Cardiac muscle cell (in vitro differentiated cells and primary cell): ENCODE results near the gene P2RX6. TPM values are rescaled to one million over a fixed set of nuclear protein-coding genes. Genes with fewer than 3 reads are reported as not detected.

Experiments
- DNase-seq, 2 donors: peaks; one replicate each; pipeline versions ENCODE4 v3.0.0 to v3.0.0-alpha.2; 2010 to 2017; ENCODE audit warnings: low read depth in 1 of 2, low spot score in 1 of 2
- H3K27ac ChIP-seq: fragments of 200-600 bp; sonication (generic); 2 replicates; pipeline ENCODE4 v1.5.1; 2016
- H3K27me3 ChIP-seq: fragments of 200-600 bp; sonication (generic); 2 replicates; pipeline ENCODE4 v1.6.0; 2016; ENCODE audit warnings: control low read depth
- H3K36me3 ChIP-seq: fragments of 200-600 bp; sonication (generic); 2 replicates; pipeline ENCODE4 v1.5.1; 2016; ENCODE audit warnings: control low read depth
- H3K4me1 ChIP-seq: fragments of 200-600 bp; sonication (generic); 2 replicates; pipeline ENCODE4 v1.8.1; 2017; ENCODE audit warnings: low read depth, mild to moderate bottlenecking, mixed run types
- H3K4me3 ChIP-seq: fragments of 200-600 bp; sonication (generic); 2 replicates; pipeline ENCODE4 v1.5.1; 2016; ENCODE audit warnings: mild to moderate bottlenecking
- H3K9me3 ChIP-seq: fragments of 200-600 bp; sonication (generic); 2 replicates; pipeline ENCODE4 v1.5.1; 2017; ENCODE audit warnings: low read depth, mild to moderate bottlenecking, control low read depth
- CTCF ChIP-seq: IDR thresholded peaks from 2 replicates; pipeline ENCODE4 v1.5.1; 2012; ENCODE audit warnings: low read depth, mild to moderate bottlenecking, low read length
- polyA plus RNA-seq: library from polyadenylated mRNA; unstranded; fragments of >200 nt; fragmentation: Nextera tagmentation; extraction: Ambion mirVana; gene quantifications from 2 replicates; pipeline ENCODE4 v1.2.1, GENCODE V29; 2016
- total RNA-seq: library from RNA; depleted of rRNA; stranded (reverse); fragments of >200 nt; gene quantifications from 2 replicates; pipeline ENCODE4 v1.2.3, GENCODE V29; 2016

P2RX6 gene
- total and polyA plus RNA-seq, 2 experiments from 2014 or later, result 8.6 to 8.9 TPM

GRCh38 chr22:21029486-21030025, 14.6 kb downstream of the P2RX6 start:
- TF ChIP-seq CTCF, result no peak
- DNase-seq, result no peak
- no peaks in the 10 kb centered on the region for H3K9me3 ChIP-seq
- peaks cover 20% of the 10 kb centered on the region for H3K27me3 ChIP-seq
- H3K4me1 ChIP-seq, result peaks cover 8% of the 10 kb centered on the region
- H3K36me3 ChIP-seq, result no peaks in the 10 kb centered on the region
- no peak overlapping the region for H3K4me3 ChIP-seq
- H3K27ac ChIP-seq, result no peak overlapping the region

GRCh38 chr22:21030032-21030431, 15.1 kb downstream of the P2RX6 start:
- Histone ChIP-seq H3K9me3 (no peaks in the 10 kb centered on the region), H3K27ac (no peak overlapping the region), H3K27me3 (peaks cover 23% of the 10 kb centered on the region), H3K36me3 (no peaks in the 10 kb centered on the region), H3K4me1 (peaks cover 8% of the 10 kb centered on the region), H3K4me3 (no peak overlapping the region)
- no peak for DNase-seq
- TF ChIP-seq CTCF, result no peak

GRCh38 chr22:21030621-21031544, 15.9 kb downstream of the P2RX6 start:
- H3K27ac ChIP-seq, result no peak overlapping the region
- TF ChIP-seq CTCF, result no peak
- peaks cover 8% of the 10 kb centered on the region for H3K4me1 ChIP-seq
- no peak for DNase-seq
- no peaks in the 10 kb centered on the region for H3K9me3 ChIP-seq
- H3K36me3 ChIP-seq, result no peaks in the 10 kb centered on the region
- no peak overlapping the region for H3K4me3 ChIP-seq
- peaks cover 23% of the 10 kb centered on the region for H3K27me3 ChIP-seq

DNA sequence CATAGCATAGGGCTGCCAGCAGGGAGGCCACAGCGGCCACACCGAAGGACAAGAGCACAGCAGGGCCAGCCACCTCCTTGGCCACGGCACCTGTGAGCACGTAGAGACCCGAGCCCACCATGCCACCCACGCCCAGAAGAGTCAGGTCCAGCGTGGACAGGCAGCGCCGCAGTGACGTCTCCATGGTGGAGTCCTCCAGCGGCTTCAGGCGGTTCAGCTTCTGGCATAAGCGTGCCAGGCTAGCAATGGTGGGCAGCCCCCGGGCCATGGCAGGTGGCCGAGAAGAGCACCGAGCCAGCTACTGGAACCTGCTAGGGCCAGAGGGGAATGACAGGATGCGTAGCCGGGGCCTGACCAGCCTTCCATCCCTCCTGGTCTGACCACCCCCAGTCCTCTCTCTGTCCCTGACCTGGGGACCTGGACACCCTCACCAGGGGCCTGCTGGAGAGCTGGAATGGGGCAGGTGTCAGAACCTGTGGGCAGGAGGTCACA, 16.6 kb downstream of the P2RX6 start:
- no peak for DNase-seq
- Histone ChIP-seq H3K4me3 (no peak overlapping the region), H3K27ac (no peak overlapping the region), H3K4me1 (peaks cover 8% of the 10 kb centered on the region), H3K27me3 (peaks cover 23% of the 10 kb centered on the region), H3K36me3 (no peaks in the 10 kb centered on the region), H3K9me3 (no peaks in the 10 kb centered on the region)
- TF ChIP-seq CTCF, result no peak

DNA sequence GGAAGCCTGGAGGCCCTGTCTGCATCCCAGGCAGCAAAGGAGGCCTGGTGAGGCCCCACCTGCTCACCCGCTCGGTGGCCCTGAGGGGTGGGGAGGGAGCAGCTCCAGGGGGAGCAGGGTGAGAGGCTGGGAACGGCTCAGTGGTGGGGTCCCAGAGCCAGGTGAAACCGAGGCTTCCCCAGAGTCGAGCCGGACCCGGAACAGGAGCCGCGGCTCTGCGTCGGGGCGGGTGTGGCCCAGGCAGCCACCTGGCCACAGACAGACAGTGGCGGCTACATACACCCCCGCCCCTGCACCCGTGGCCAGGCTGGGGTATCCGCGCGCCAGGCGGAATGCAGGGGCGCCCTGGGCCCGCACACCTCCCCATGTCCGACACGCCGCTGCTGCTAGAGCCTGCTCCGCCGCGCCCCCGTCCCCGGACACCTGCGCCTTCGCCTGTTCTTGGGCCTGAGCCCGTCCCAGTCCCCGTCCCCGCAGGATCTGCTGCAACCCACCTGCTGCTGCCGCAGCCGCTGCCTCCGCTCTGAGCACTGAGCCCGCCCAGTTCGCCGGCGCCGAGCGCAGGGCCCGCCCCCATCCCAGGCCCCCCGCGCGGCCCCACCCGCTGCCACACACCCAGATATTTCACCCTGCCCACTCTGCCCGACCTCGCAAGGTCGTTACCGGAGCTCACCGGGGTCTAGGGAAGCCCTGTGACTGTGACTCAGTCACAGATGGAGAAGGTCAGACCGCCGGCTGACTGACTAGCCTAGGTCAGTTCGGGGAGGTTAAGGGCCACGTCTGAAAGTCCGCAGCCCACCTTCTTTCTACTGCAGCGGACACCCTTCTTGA, 17.3 kb downstream of the P2RX6 start, which contains the start of gene SLC7A4:
TSS of gene SLC7A4 (minus strand) at position 525 of the 831 bp plus-strand sequence. CDS start 749 bp downstream, outside the sequence.
- peaks cover 8% of the 10 kb centered on the region for H3K4me1 ChIP-seq

More for the DNA sequence above, 17.3 kb downstream of the P2RX6 start, which contains the start of gene SLC7A4:
- no peaks in the 10 kb centered on the region for H3K36me3 ChIP-seq
- H3K27ac ChIP-seq, result no peak within 1 kb of the TSS
- no peak for TF ChIP-seq CTCF
- H3K4me3 ChIP-seq, result peak within 1 kb of the TSS; percentile 17
- no peaks in the 10 kb centered on the region for H3K9me3 ChIP-seq
- peak in 1 of 2 donors; percentile 35 for DNase-seq
- H3K27me3 ChIP-seq, result peaks cover 23% of the 10 kb centered on the region
